Neural cell (in vitro differentiated cells): Measurements from ENCODE around the gene CEBPA.

Experiments
- EP300 ChIP-seq: fragments of 450-650 bp; conservative IDR thresholded peaks from 2 replicates; pipeline ENCODE4 v1.6.1; 2014; ENCODE audit warnings: antibody characterized with exemption, mild to moderate bottlenecking, moderate library complexity; ENCODE audit not compliant: poor library complexity, severe bottlenecking
- EZH2 ChIP-seq: fragments of 200-600, 300-800 bp; shearing (Covaris generic), sonication (generic); IDR thresholded peaks from 2 replicates; pipeline ENCODE4 v1.6.1; 2014; ENCODE audit warnings: antibody characterized with exemption, low read length, borderline replicate concordance, mild to moderate bottlenecking; ENCODE audit not compliant: insufficient read depth, poor library complexity, severe bottlenecking
- POLR2AphosphoS5 ChIP-seq: IDR thresholded peaks from 2 replicates; pipeline ENCODE4 v1.6.1; 2012
- SMC3 ChIP-seq: fragments of 450-650 bp; conservative IDR thresholded peaks from 2 replicates; pipeline ENCODE4 v1.6.1; 2014; ENCODE audit warnings: antibody characterized with exemption, mild to moderate bottlenecking, moderate library complexity; ENCODE audit not compliant: poor library complexity
- TF ChIP-seq, protein P1 (sequence below): fragments of 450-650 bp; IDR thresholded peaks from 2 replicates; pipeline ENCODE4 v1.5.1; 2014; ENCODE audit warnings: antibody characterized with exemption, mild to moderate bottlenecking, moderate library complexity; ENCODE audit not compliant: poor library complexity, severe bottlenecking
- TF ChIP-seq, protein P2 (sequence below): IDR thresholded peaks from 2 replicates; pipeline ENCODE4 v1.6.1; 2012; ENCODE audit warnings: borderline replicate concordance

DNA sequence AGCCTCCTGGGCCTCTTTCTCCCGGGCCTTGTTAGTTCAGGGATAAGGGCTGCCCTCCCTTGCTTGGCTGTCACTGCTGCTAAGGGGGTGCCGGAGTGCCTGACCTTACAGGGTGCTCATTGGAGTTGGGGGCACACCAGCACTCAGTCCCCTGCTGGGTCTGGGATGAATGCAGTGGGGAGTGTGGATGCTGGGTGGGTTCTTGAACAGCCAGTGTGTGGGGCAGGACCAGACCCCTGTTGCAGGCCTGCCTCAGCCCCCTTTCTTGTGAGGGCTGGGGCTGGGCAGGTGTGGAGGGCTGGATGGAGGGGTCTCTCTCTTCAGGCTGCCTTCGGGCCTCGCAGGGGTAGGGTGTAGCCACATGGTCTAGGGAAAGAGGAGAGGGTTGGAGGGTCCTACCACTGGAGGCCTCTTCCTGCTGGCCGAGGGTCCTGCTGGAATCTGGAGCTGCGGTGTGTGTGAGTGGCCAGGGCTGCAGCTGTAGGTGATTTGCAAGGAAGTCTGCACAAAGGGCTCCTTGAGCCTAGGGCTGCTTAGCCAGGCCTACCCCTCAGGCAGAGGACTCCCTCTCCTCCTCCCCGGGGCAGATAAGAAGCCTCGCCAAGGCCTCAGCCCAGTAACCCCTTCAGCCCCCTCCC lies 3.2 kb downstream of the CEBPA start:
- TF ChIP-seq, protein P1, sequence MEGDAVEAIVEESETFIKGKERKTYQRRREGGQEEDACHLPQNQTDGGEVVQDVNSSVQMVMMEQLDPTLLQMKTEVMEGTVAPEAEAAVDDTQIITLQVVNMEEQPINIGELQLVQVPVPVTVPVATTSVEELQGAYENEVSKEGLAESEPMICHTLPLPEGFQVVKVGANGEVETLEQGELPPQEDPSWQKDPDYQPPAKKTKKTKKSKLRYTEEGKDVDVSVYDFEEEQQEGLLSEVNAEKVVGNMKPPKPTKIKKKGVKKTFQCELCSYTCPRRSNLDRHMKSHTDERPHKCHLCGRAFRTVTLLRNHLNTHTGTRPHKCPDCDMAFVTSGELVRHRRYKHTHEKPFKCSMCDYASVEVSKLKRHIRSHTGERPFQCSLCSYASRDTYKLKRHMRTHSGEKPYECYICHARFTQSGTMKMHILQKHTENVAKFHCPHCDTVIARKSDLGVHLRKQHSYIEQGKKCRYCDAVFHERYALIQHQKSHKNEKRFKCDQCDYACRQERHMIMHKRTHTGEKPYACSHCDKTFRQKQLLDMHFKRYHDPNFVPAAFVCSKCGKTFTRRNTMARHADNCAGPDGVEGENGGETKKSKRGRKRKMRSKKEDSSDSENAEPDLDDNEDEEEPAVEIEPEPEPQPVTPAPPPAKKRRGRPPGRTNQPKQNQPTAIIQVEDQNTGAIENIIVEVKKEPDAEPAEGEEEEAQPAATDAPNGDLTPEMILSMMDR = no peak
- TF ChIP-seq SMC3 (no peak), POLR2AphosphoS5 (no peak), EZH2 (no peak), EP300 (no peak)
- TF ChIP-seq, protein P2, sequence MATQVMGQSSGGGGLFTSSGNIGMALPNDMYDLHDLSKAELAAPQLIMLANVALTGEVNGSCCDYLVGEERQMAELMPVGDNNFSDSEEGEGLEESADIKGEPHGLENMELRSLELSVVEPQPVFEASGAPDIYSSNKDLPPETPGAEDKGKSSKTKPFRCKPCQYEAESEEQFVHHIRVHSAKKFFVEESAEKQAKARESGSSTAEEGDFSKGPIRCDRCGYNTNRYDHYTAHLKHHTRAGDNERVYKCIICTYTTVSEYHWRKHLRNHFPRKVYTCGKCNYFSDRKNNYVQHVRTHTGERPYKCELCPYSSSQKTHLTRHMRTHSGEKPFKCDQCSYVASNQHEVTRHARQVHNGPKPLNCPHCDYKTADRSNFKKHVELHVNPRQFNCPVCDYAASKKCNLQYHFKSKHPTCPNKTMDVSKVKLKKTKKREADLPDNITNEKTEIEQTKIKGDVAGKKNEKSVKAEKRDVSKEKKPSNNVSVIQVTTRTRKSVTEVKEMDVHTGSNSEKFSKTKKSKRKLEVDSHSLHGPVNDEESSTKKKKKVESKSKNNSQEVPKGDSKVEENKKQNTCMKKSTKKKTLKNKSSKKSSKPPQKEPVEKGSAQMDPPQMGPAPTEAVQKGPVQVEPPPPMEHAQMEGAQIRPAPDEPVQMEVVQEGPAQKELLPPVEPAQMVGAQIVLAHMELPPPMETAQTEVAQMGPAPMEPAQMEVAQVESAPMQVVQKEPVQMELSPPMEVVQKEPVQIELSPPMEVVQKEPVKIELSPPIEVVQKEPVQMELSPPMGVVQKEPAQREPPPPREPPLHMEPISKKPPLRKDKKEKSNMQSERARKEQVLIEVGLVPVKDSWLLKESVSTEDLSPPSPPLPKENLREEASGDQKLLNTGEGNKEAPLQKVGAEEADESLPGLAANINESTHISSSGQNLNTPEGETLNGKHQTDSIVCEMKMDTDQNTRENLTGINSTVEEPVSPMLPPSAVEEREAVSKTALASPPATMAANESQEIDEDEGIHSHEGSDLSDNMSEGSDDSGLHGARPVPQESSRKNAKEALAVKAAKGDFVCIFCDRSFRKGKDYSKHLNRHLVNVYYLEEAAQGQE = no peak
